GM12878 (cell line): ENCODE data around the gene ZFAND2B. TPM values are rescaled to one million over a fixed set of nuclear protein-coding genes. Genes with fewer than 3 reads are reported as not detected.

Experiments
- ATAC-seq: fragments of 200-7000 bp; cut with Tn5 transposase; 3 replicates; pipeline ENCODE4 v1.9.1; 2020; ENCODE audit warnings: mild to moderate bottlenecking, moderate library complexity
- BruUV-seq: library from RNA; stranded (reverse); fragments of 400-500 nt; replicated peaks from 2 replicates; lab custom pipeline; 2021; lab: Mats Ljungman, UMichigan
- CTCF ChIA-PET: fragments of 300-600 bp; sonication (Branson Sonifier 250); formaldehyde crosslinking; extraction: SDS; loops from one replicate; lab custom pipeline; 2021; ENCODE audit warnings: inconsistent platforms; lab: Yijun Ruan, JAX
- POLR2A ChIA-PET: fragments of 350-600 bp; formaldehyde crosslinking; extraction: SDS; loops from one replicate; lab custom pipeline; 2021; ENCODE audit warnings: inconsistent platforms; lab: Charles Lee
- RAD21 ChIA-PET: fragments of 300-600 bp; sonication (Branson Sonifier 250); formaldehyde crosslinking; loops from one replicate; lab custom pipeline; 2023; ENCODE audit warnings: antibody characterized with exemption; ENCODE audit not compliant: unreplicated experiment; lab: Charles Lee
- SMC1A ChIA-PET: fragments of 300-600 bp; sonication (Branson Sonifier 250); formaldehyde crosslinking; loops from one replicate; lab custom pipeline; 2023; ENCODE audit not compliant: unreplicated experiment, uncharacterized antibody; lab: Charles Lee
- DNase-seq: peaks from one replicate; pipeline ENCODE4 v3.0.0-alpha.2; 2011; ENCODE audit warnings: low read depth, low spot score
- FAIRE-seq: peaks from 3 replicates; lab custom pipeline; 2011; peaks lifted over from hg19 to GRCh38; lab: Jason Lieb, UNC
- H2AFZ ChIP-seq: 2 replicates; pipeline ENCODE4 v1.6.0; 2011; ENCODE audit warnings: low read depth, low read length, control low read depth; ENCODE audit not compliant: control insufficient read depth
- H3K27ac ChIP-seq: 2 replicates; pipeline ENCODE4 v1.5.1; 2011; ENCODE audit warnings: control low read depth; ENCODE audit not compliant: control insufficient read depth, insufficient read depth
- H3K27me3 ChIP-seq, 2 experiments: replicated peaks in 1 of 2; 2 replicates each; pipeline versions ENCODE4 v1.6.0 to v1.6.1; 2011; ENCODE audit warnings: low read length in 1 of 2; ENCODE audit not compliant: control insufficient read depth in 2 of 2, insufficient read depth in 2 of 2
- H3K36me3 ChIP-seq, 2 experiments: 2 replicates each; pipeline ENCODE4 v1.5.1; 2011; ENCODE audit warnings: low read length in 1 of 2; ENCODE audit not compliant: control insufficient read depth in 2 of 2, insufficient read depth in 2 of 2
- H3K4me1 ChIP-seq: 2 replicates; pipeline ENCODE4 v1.6.1; 2011; ENCODE audit warnings: mild to moderate bottlenecking, low read length, moderate library complexity, mixed read lengths; ENCODE audit not compliant: control insufficient read depth, insufficient read depth
- H3K4me2 ChIP-seq: 2 replicates; pipeline ENCODE4 v1.6.0; 2011; ENCODE audit warnings: control low read depth; ENCODE audit not compliant: control insufficient read depth, insufficient read depth
- H3K4me3 ChIP-seq: fragments of 200-600 bp; sonication (generic); 2 replicates; pipeline ENCODE4 v1.5.1; 2016
- H3K79me2 ChIP-seq: 2 replicates; pipeline ENCODE4 v1.6.0; 2011; ENCODE audit warnings: low read length; ENCODE audit not compliant: control insufficient read depth, insufficient read depth
- H3K9ac ChIP-seq: 2 replicates; pipeline ENCODE4 v1.8.0; 2011; ENCODE audit warnings: low read length, control low read depth, mixed read lengths; ENCODE audit not compliant: control insufficient read depth, insufficient read depth
- H3K9me3 ChIP-seq: replicated peaks from 3 replicates; pipeline ENCODE4 v1.5.1; 2011; ENCODE audit warnings: mild to moderate bottlenecking, low read length; ENCODE audit not compliant: control insufficient read depth, insufficient read depth
- H4K20me1 ChIP-seq: 2 replicates; pipeline ENCODE4 v1.6.0; 2011; ENCODE audit not compliant: control insufficient read depth, insufficient read depth
- CBFB ChIP-seq: IDR thresholded peaks from 2 replicates; pipeline ENCODE4 v1.6.1; 2016; ENCODE audit warnings: antibody characterized with exemption, low read depth
- FOXK2 ChIP-seq: fragments of 450-650 bp; IDR thresholded peaks from 2 replicates; pipeline ENCODE4 v1.6.1; 2017; ENCODE audit warnings: mild to moderate bottlenecking, moderate library complexity
- NR2F1 ChIP-seq: fragments of 450-650 bp; conservative IDR thresholded peaks from 2 replicates; pipeline ENCODE4 v1.6.1; 2017; ENCODE audit warnings: mild to moderate bottlenecking
- POLR2A ChIP-seq: IDR thresholded peaks from 2 replicates; pipeline ENCODE4 v1.6.1; 2011; ENCODE audit warnings: low read depth, mild to moderate bottlenecking, low read length
- RUNX3 ChIP-seq: IDR thresholded peaks from 2 replicates; pipeline ENCODE4 v1.6.1; 2012; ENCODE audit warnings: low read length, inconsistent platforms
- SPI1 ChIP-seq: IDR thresholded peaks from 2 replicates; pipeline ENCODE4 v1.6.1; 2011; ENCODE audit warnings: low read depth, mild to moderate bottlenecking, low read length, moderate library complexity, borderline replicate concordance; ENCODE audit not compliant: insufficient read depth
- USF1 ChIP-seq: IDR thresholded peaks from 2 replicates; pipeline ENCODE4 v1.6.1; 2011; ENCODE audit warnings: borderline replicate concordance, low read depth, mild to moderate bottlenecking, moderate library complexity, mixed read lengths, low read length; ENCODE audit not compliant: insufficient read depth; ENCODE audit errors: extremely low read length
- WGBS: methylation state at CpG from one replicate; pipeline ENCODE4 v1.1.6; 2016; ENCODE audit warnings: low lambda C conversion rate; ENCODE audit not compliant: insufficient replicate concordance, insufficient coverage; ENCODE audit errors: missing lambda C conversion rate; 5-methylcytosine and 5-hydroxymethylcytosine counted together
- in situ Hi-C: fragments of 300-500 bp; cut with MboI; formaldehyde crosslinking; loops from 9 replicates; pipeline ENCODE4 v1.14.3; 2018; ENCODE audit warnings: mixed read lengths
- intact Hi-C: fragments of 100-400 bp; cut with micrococcal nuclease; formaldehyde crosslinking; loops from one replicate; pipeline ENCODE4 v1.14.2; 2022; ENCODE audit not compliant: unreplicated experiment
- polyA plus RNA-seq, 11 experiments: library from polyadenylated mRNA; depleted of rRNA in 4 of 11; unstranded in 6 of 11; stranded (reverse) in 5 of 11; fragments of >200 nt; fragmentation: Nextera tagmentation in 4 of 11; fragmentation: Illumina TruSeq in 1 of 11; extraction: Ambion mirVana in 4 of 11; extraction: Trizol in 1 of 11; gene quantifications; 1 replicate in 1 of 11; 2 replicates in 10 of 11; pipeline versions ENCODE4 v1.2.1 to v1.2.3, GENCODE V29; 2011 to 2016; ENCODE audit warnings: inconsistent platforms in 2 of 11, missing spikeins in 2 of 11, low read depth in 1 of 11
- total RNA-seq, 4 experiments: library from RNA; depleted of rRNA in 3 of 4; stranded (reverse); fragments of >200 nt in 3 of 4; fragmentation: Illumina TruSeq in 1 of 4; extraction: Trizol in 1 of 4; gene quantifications; 2 replicates each; pipeline versions ENCODE4 v1.2.1 to v1.2.3, GENCODE V29; 2013 to 2021

The ZFAND2B gene
- total and polyA plus RNA-seq, 10 of the 15 experiments (the other 5 are each of a cell fraction or from before 2014, with no cell fraction given): 5.4 to 28.1 (median 22.4) TPM

- no peaks in the 10 kb centered on the region for H3K27me3 ChIP-seq
- BruUV-seq: no TSS peak
- H3K27ac ChIP-seq: peak overlapping the region; percentile 58
- H4K20me1 ChIP-seq: 0 out of 2 replicates have a peak, but pooled peaks cover 4% of the 10 kb centered on the region
- no peak overlapping the region for H2AFZ ChIP-seq
- H3K4me1 ChIP-seq: peaks cover 48% of the 10 kb centered on the region
- peak overlapping the region; percentile 9 for H3K4me2 ChIP-seq
- WGBS: 76% methylated on average over 22 of the region's 22 CpGs
- H3K4me3 ChIP-seq: peak overlapping the region; percentile 35; the same call in 1 of the 2 replicates
- in situ Hi-C loops: no loop called here
- peaks cover 60% of the 10 kb centered on the region for H3K79me2 ChIP-seq
- RAD21 ChIA-PET: interaction anchor here (1.0 to 5.1 kb wide), 13 partner anchors 11 to 138 kb away, joined by 3 to 53 read pairs (median 9); partner anchors contain the start of genes ANKZF1, ATG9A, CNPPD1 and DNAJB2
- intact Hi-C loops: no loop called here
- TF ChIP-seq CBFB: no peak
- TF ChIP-seq POLR2A: peak; percentile 47; the same call in 1 of the 2 replicates
- TF ChIP-seq, all 136 proteins: peak for 1
- CTCF ChIA-PET: interaction anchor here (0.9 to 5.5 kb wide), 9 partner anchors 11 to 101 kb away, joined by 3 to 69 read pairs (median 6); partner anchors contain the start of genes ANKZF1, ATG9A, DNAJB2 and SLC23A3
- H3K36me3 ChIP-seq: peaks cover 12 to 19% of the 10 kb centered on the region in 2 experiments
- SMC1A ChIA-PET: interaction anchor here (1.0 to 8.6 kb wide), 13 partner anchors 10 to 355 kb away, joined by 3 to 98 read pairs (median 9); partner anchors contain the start of genes ANKZF1, ATG9A, CNPPD1 and DNAJB2
- H3K9me3 ChIP-seq: no peaks in the 10 kb centered on the region
- peak overlapping the region; percentile 13; the same call in 1 of the 2 replicates for H3K9ac ChIP-seq
- no peak for FAIRE-seq
- POLR2A ChIA-PET: interaction anchor here (0.8 to 9.0 kb wide), 10 partner anchors 12 to 356 kb away, joined by 3 to 160 read pairs (median 8); partner anchors contain the start of genes ANKZF1, ATG9A, CNPPD1 and DNAJB2
- DNase-seq: no peak
- no peak for ATAC-seq
These were observed 43.6 kb downstream of the ZFAND2B start for GRCh38 chr2:219250049-219250781.

GRCh38 chr2:219251656-219252055, 45.1 kb downstream of the ZFAND2B start:
- peak overlapping the region; percentile 86 for H3K9ac ChIP-seq
- in situ Hi-C loops (no loop called here), intact Hi-C loops (loop anchor here (2.0 kb wide), 2 partner anchors 23 to 75 kb away; partner anchors contain the start of genes ANKZF1, ATG9A and CNPPD1)
- SMC1A ChIA-PET: interaction anchor here (0.9 to 8.6 kb wide), 9 partner anchors 13 to 81 kb away, joined by 3 to 98 read pairs (median 7); partner anchors contain the start of genes ANKZF1, ATG9A, CNPPD1 and DNAJB2
- no peaks in the 10 kb centered on the region for H3K9me3 ChIP-seq
- POLR2A ChIA-PET: interaction anchor here (1.3 to 9.0 kb wide), 9 partner anchors 22 to 75 kb away, joined by 3 to 160 read pairs (median 7); partner anchors contain the start of genes ANKZF1, ATG9A, CNPPD1 and DNAJB2
- RAD21 ChIA-PET: interaction anchor here (1.1 to 5.1 kb wide), 5 partner anchors 10 to 48 kb away, joined by 3 to 53 read pairs (median 4); partner anchors contain the start of gene DNAJB2
- no peak overlapping the region for H2AFZ ChIP-seq
- peak overlapping the region; percentile 77; the same call in 1 of the 2 replicates for H3K27ac ChIP-seq
- 0 out of 2 replicates have a peak, but pooled peaks cover 4% of the 10 kb centered on the region for H4K20me1 ChIP-seq
- DNase-seq (no peak), ATAC-seq (no peak)
- peak overlapping the region; percentile 86 for H3K4me3 ChIP-seq
- H3K4me1 ChIP-seq: peaks cover 41% of the 10 kb centered on the region
- H3K27me3 ChIP-seq: no peaks in the 10 kb centered on the region
- 56% methylated on average over 6 of the region's 6 CpGs for WGBS
- peaks cover 12 to 19% of the 10 kb centered on the region in 2 experiments for H3K36me3 ChIP-seq
- H3K4me2 ChIP-seq: peak overlapping the region; percentile 92
- no peak for TF ChIP-seq USF1
- TF ChIP-seq FOXK2: no peak
- peak; percentile 22; the same call in 1 of the 2 replicates for TF ChIP-seq SPI1
- 0 out of 2 replicates have a peak, but pooled peaks have one; percentile 5 for TF ChIP-seq RUNX3
- TF ChIP-seq NR2F1: no peak
- TF ChIP-seq, all 136 proteins: peak for 2
- BruUV-seq: no TSS peak
- CTCF ChIA-PET: interaction anchor here (0.8 to 6.1 kb wide), 8 partner anchors 22 to 81 kb away, joined by 3 to 65 read pairs (median 4); partner anchors contain the start of genes ANKZF1, ATG9A and DNAJB2
- FAIRE-seq: no peak
- H3K79me2 ChIP-seq: peaks cover 47% of the 10 kb centered on the region
